HUDEP-2 (cell line): ENCODE results near the gene ACAD8.
A peak's percentile ranks its signal among the peaks of the same experiment; 100 is the strongest.
"Not testable (repeated sequence)": the region's sequence is repeated elsewhere in the genome, so short reads cannot be mapped to it uniquely, and the experiment has no call there.

ENCODE experiments used
- DNase-seq, 76 experiments: peaks; one replicate each; lab custom pipeline; 2025; ENCODE audit not compliant: unreplicated experiment in 76 of 76; lab: John Stamatoyannopoulos, UW

ACAD8 gene

GRCh38 chr11:134264966-134265764 lies 11.8 kb downstream of the ACAD8 start:
- DNase-seq = no peak

GRCh38 chr11:134266440-134266839 lies 13.1 kb downstream of the ACAD8 start:
- no peak for DNase-seq

GRCh38 chr11:134266841-134267251 lies 13.5 kb downstream of the ACAD8 start:
- DNase-seq = no peak

- no peak for DNase-seq
These were observed 14.1 kb downstream of the ACAD8 start for GRCh38 chr11:134267461-134267860.

GRCh38 chr11:134267966-134268365 lies 14.6 kb downstream of the ACAD8 start:
- no peak for DNase-seq

GRCh38 chr11:134270250-134270714 lies 16.9 kb downstream of the ACAD8 start:
- DNase-seq = peak in 2 of 76 experiments; percentile 1 to 4

- DNase-seq = no peak
These were observed 18.6 kb downstream of the ACAD8 start for GRCh38 chr11:134271978-134272377.

- DNase-seq = no peak
These were observed 19.3 kb downstream of the ACAD8 start for GRCh38 chr11:134272381-134273316.

GRCh38 chr11:134273317-134273712 lies 19.9 kb downstream of the ACAD8 start:
- no peak for DNase-seq

- no peak for DNase-seq
These were observed 21.8 kb downstream of the ACAD8 start for GRCh38 chr11:134275188-134275533.

GRCh38 chr11:134275534-134276395 lies 22.4 kb downstream of the ACAD8 start, which contains the start of gene GLB1L3:
TSS of gene GLB1L3 (plus strand) at chr11:134276379. CDS start at chr11:134276741, 362 bp downstream.
- DNase-seq = peak in 7 of 76 experiments; percentile 2 to 21 (median 6)

GRCh38 chr11:134276396-134277182 lies 23.2 kb downstream of the ACAD8 start:
- no peak for DNase-seq

- no peak for DNase-seq
These were observed 24.0 kb downstream of the ACAD8 start for GRCh38 chr11:134277183-134278001.

- no peak for DNase-seq
These were observed 25.0 kb downstream of the ACAD8 start for GRCh38 chr11:134278356-134278755.

- not testable (repeated sequence) for DNase-seq
These were observed 28.3 kb downstream of the ACAD8 start for GRCh38 chr11:134281635-134282034.

- DNase-seq = no peak
These were observed 29.0 kb downstream of the ACAD8 start for GRCh38 chr11:134282121-134283045.

GRCh38 chr11:134283461-134284230 lies 30.3 kb downstream of the ACAD8 start:
- DNase-seq = no peak
